Dedifferentiated amniotic fluid mesenchymal stem cell (primary cell): ENCODE data around the gene INPP5A.

Experiments used
- DNase-seq: peaks from one replicate; pipeline ENCODE4 v3.0.0-alpha.2; 2016; ENCODE audit errors: extremely low spot score

INPP5A gene

GRCh38 chr10:132645247-132645530, 107.6 kb downstream of the INPP5A start:
- DNase-seq: no peak

DNA sequence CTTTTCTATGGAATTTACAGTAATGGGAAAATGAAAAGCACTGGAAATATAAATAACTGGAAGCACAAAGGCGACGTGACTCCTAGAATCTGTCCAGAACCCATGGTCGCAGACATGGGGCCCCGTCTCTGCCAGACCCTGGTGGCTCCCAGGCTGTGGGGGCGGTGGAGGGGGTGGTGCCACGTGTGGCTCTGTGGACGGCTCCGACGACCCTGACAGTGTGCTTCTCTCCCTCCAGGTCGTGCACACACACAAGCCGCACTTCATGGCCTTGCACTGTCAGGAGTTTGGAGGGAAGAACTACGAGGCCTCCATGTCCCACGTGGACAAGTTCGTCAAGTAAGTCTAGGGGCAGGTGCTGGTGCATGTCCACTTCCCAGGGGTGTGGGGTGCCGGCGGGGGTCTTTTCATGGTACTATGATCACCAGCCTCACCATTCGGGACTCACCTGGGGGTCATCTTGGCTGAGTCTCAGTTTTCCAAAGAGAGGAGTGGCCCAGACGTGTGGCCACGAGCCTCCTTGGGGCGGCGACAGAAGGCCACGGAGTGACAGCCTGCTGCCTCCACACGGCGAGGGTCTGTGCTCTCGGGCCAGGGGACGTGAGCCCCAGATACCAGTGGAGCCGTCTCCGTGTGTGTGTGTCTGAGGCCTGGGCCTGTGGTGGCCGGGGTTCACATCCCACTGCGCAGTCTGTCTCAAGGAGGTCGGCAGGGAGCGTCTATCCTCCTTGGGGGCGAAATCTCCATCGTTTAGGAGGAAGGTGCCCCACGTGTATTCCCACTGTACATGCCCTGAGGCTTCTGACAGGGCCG, 108.2 kb downstream of the INPP5A start:
- DNase-seq: no peak

GRCh38 chr10:132646443-132647097, 109.0 kb downstream of the INPP5A start:
- DNase-seq: no peak

- DNase-seq: no peak
These were observed 109.8 kb downstream of the INPP5A start for GRCh38 chr10:132647424-132647823.

DNA sequence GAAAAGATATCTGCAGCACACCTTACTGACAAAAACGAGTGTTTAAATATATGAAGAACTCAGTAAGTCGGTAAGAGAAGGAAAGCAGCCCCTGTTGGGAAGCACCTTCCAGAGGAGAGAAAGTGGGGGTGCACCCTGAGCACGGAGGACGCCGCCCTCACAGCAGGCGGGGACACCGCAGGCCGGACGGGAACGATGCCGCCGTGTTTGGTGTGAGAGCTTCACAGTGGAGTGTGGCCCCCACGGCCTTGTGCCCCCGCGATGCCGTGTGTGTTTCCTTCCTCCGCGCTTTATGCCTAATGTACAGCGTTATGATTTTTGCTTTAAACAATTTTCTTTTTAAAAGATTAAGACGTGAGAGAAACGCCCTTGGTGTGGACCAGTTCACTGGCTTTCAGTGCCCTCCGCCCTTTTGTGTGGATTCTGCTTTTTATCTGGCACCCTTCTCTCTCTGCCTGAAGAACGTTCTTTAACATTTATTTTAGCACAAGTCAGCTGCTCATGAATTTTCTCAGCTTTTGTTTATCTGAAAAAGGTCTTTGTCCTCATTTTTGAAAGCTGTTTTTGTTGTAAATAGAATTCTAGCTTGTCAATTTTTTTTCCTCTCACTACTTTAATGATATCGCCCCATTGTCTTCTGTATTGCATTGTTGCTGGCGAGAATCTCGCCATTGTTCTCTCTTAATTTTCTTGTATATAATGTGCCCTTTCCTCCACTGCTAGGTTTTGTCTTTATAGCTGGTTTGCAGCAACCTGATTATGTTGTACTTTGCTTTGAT, 110.7 kb downstream of the INPP5A start:
- no peak for DNase-seq

DNA sequence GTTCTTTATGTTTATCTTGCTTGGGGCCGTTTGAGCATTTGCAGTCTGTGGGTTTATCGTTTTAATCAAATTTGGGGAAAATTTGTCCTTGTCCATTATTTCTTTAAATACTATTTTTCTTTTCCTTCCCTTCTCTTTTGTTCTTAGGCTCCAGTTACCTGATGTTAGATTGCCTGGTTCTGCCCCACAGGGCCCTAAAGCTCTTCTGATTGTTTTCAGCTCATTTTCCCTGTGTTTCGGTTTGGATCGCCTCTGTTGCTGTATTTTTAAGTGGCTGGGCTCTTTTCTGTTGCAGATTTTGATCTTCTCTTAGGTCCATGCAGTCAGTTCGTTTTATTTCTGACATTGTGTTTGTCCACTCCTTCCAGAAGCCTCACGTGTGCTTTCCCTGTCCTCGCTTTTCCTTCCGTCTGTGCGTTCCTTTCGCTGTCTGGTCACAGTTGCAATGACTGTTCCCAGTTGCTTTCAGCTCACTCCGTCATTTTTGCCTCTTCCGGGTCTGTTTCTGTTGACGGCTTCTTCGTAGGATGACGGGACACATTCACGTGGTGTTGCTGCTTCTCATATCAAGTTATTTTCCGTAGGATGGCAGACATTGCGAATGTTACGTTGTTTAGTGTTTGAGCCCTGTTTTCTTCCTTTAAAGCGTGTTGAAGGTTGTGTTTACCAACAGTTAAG, 111.4 kb downstream of the INPP5A start:
- DNase-seq: no peak

DNA sequence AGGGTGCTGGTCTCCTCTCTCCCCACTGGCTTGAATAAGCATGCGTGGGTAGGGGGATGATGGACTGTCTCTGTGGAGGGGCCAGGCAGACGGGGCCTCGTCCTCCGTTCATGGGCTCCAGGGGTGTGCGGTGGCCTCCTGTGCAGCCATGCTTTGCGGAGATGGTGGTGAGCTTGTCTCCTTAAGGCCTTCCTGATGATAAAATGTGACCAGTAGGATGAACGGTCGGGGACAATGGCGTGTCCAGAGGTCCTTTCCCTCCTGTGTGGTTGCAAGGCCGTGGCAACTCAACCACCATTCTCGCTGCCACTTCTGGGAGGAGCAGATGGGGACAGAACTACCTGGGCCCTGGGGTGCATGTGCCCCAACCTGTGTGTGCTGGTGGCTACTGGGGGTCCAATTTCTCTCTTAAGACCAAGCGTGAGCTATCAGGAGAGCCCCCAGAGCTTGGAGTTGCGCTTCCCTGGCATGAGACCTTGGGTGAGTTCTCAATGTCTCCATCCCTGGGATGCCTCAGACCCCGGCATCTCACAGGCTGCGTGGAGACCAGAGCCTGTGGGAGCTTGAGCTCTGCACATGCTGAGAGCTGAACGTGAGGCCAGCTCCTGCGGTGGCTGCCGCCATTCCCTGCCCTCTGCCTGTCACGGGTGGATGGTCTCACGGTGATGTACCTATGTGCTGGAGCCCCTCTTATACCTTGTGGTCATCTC, 112.2 kb downstream of the INPP5A start:
- no peak for DNase-seq

GRCh38 chr10:132650611-132651250, 113.1 kb downstream of the INPP5A start:
- no peak for DNase-seq

GRCh38 chr10:132651511-132652029, 114.0 kb downstream of the INPP5A start:
- DNase-seq: no peak

DNA sequence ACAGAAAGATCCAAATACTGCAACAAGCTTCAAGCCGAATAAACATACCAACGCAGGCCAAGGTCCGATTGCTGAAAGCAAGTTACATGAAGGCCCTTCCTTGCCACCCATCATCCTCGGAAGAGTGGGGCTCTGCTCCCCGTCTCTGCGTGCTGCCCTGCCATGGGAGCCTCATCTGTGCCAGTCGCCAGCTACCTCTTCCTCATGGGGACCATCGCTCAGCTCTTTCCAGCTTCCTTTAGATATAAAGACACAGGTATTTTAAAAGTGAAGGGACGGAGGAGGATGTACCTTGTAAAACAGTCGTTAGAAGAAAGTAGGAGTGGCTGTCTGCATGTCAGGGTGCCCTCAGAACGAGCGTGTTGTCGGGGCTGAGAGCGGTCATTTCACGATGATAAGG, 114.9 kb downstream of the INPP5A start:
- DNase-seq: no peak

DNA sequence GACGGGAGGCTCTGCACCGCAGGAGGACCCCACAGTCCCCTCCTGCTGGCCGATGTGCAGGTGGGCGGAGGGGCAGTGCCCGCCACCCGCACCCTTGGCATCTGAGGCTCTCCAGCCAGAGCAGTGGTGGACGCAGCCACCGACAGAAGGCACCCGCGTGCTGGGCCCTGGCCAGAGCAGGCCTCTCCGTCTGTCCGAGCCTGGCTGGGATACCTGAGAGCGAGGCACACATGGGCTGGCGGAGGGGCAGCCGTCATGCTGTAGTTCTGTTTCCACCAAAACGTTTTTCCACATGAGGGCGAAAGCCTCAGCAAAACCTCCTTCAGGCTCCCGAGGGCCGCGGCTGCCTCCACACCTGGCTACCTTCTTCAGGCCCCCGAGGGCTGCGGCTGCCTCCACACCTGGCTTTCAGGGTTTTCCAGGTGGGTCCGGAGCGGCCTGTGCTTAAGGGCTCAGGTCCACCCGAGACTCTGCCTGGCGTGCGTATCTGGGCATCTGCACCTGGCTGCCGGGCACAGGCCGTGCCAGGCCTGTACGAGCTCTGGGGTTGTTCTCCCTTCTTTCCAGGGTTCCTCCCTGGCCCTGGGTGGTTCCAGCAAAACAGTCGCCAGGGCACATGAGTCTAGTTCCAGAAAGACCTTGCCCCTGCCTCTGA, 115.5 kb downstream of the INPP5A start:
- no peak for DNase-seq

DNA sequence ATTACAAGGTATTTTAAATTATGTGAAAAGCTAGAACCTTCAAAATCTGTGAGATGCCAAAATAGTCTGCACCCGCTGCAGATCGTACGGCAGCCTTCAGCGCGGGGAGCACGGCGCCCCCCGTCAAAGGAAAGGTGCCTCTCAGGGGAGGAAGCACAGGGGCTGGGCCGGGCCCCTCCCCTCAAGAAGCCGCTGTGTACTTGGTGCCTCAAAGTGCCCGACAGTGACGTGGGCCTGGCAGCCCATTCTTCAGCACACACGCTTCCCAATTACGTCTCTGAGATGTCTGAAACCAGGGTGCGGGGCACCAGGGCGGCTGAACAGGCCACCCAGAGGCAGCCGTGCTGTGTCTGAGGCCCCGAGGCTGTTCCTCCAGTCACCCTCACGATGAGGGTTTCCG, 116.1 kb downstream of the INPP5A start:
- no peak for DNase-seq

GRCh38 chr10:132654121-132654571, 116.6 kb downstream of the INPP5A start:
- no peak for DNase-seq

- DNase-seq: peak; percentile 46
These were observed 117.4 kb downstream of the INPP5A start for GRCh38 chr10:132654708-132655661.

DNA sequence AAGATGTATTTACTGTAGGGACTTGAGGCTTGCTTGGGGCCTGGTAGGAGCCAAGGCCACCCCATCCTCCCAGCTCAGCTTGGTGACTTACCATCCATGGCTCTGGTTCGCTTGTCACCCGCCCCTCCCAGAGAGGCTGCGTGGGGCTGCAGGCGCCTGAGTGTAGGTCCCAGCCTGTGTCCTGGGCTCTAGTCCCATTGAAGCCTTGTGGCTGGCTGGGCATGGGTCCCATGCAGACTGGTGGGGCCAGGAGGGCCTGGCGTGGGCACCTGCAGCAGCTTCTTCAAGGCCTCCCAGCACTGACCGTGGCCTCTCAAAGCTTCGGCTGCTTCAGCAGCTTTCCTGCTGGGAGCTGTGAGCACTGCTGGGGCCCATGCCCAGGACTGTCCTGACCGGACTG, 118.1 kb downstream of the INPP5A start:
- no peak for DNase-seq

GRCh38 chr10:132656283-132657126, 118.9 kb downstream of the INPP5A start:
- no peak for DNase-seq

DNA sequence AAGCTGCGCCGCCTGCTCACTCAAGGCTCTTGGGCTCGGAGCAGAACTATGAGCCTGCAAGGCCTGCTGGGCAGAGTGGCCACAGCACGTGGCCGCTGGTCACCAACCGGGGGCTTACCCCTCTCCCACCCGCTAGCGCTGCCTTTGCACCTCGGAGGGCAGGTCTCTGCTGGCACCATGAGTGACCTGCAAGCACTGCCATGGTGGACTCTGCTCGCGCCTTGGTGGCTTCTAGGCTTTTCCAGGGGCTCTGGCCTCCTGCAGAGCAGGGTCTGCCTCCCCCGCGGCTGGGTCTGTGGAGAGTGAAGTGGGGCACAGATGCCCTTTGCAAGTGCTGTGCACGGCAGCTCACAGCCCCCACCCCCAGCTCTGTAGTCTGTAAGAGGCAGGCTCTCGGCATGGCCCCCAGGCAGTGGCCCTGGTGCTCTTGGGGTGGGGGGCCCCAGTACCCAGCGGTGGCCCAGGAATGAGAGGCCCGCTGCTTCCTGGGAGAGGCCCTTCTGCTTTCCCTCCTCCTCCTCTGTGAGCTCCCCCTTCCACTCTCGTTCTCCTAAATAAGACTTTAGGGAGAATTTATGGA, 119.6 kb downstream of the INPP5A start:
- no peak for DNase-seq

GRCh38 chr10:132657748-132658147, 120.2 kb downstream of the INPP5A start:
- DNase-seq: no peak
